GM23248 (cell line): ENCODE measurements around the gene MT1F. TPM values are rescaled to one million over a fixed set of nuclear protein-coding genes. Genes with fewer than 3 reads are reported as not detected.

ENCODE experiments used
- DNase-seq: peaks from one replicate; pipeline ENCODE4 v3.0.0-alpha.2; 2015
- H2AFZ ChIP-seq: fragments of 200-600 bp; sonication (generic); 2 replicates; pipeline ENCODE4 v1.6.1; 2016; ENCODE audit warnings: antibody characterized with exemption
- H3F3A ChIP-seq: fragments of 200-600 bp; sonication (generic); 2 replicates; pipeline ENCODE4 v1.6.1; 2016; ENCODE audit warnings: mild to moderate bottlenecking, antibody characterized with exemption, mixed run types; ENCODE audit not compliant: insufficient read depth
- H3K27ac ChIP-seq: fragments of 200-600 bp; sonication (generic); 2 replicates; pipeline ENCODE4 v1.5.1; 2016; ENCODE audit warnings: mild to moderate bottlenecking
- H3K27me3 ChIP-seq: fragments of 200-600 bp; sonication (generic); replicated peaks from 2 replicates; pipeline ENCODE4 v1.6.1; 2016; ENCODE audit warnings: mild to moderate bottlenecking; ENCODE audit not compliant: insufficient read depth
- H3K36me3 ChIP-seq: fragments of 200-600 bp; sonication (generic); 2 replicates; pipeline ENCODE4 v1.6.1; 2016; ENCODE audit warnings: low read depth, mild to moderate bottlenecking
- H3K4me1 ChIP-seq: fragments of 200-600 bp; sonication (generic); 2 replicates; pipeline ENCODE4 v1.6.1; 2016; ENCODE audit warnings: mild to moderate bottlenecking; ENCODE audit not compliant: insufficient read depth
- H3K4me2 ChIP-seq: fragments of 200-600 bp; sonication (generic); one replicate; pipeline ENCODE4 v1.6.1; 2016; ENCODE audit warnings: mild to moderate bottlenecking; ENCODE audit not compliant: unreplicated experiment
- H3K4me3 ChIP-seq: fragments of 200-600 bp; sonication (generic); 2 replicates; pipeline ENCODE4 v1.5.1; 2016; ENCODE audit warnings: mild to moderate bottlenecking
- H3K79me2 ChIP-seq: fragments of 200-600 bp; sonication (generic); 2 replicates; pipeline ENCODE4 v1.6.1; 2016; ENCODE audit warnings: mild to moderate bottlenecking; ENCODE audit not compliant: insufficient read depth
- H3K9ac ChIP-seq: fragments of 200-600 bp; sonication (generic); 2 replicates; pipeline ENCODE4 v1.6.1; 2016; ENCODE audit warnings: mild to moderate bottlenecking
- H3K9me2 ChIP-seq: fragments of 200-600 bp; sonication (generic); 2 replicates; pipeline ENCODE4 v1.6.1; 2016; ENCODE audit warnings: mixed run types, mild to moderate bottlenecking, moderate library complexity; ENCODE audit not compliant: insufficient read depth
- H3K9me3 ChIP-seq: fragments of 200-600 bp; sonication (generic); one replicate; pipeline ENCODE4 v1.6.1; 2017; ENCODE audit warnings: low read depth
- H4K20me1 ChIP-seq: fragments of 200-600 bp; sonication (generic); 2 replicates; pipeline ENCODE4 v1.6.0; 2016; ENCODE audit not compliant: insufficient read depth
- EZH2 ChIP-seq: fragments of 200-600 bp; sonication (generic); IDR thresholded peaks from 2 replicates; pipeline ENCODE4 v1.6.1; 2018; ENCODE audit warnings: antibody characterized with exemption, mild to moderate bottlenecking; ENCODE audit not compliant: insufficient read depth, poor library complexity, severe bottlenecking
- EZH2phosphoT487 ChIP-seq: fragments of 200-600 bp; sonication (generic); IDR thresholded peaks from 2 replicates; pipeline ENCODE4 v1.6.1; 2018; ENCODE audit warnings: antibody characterized with exemption, moderate library complexity, mild to moderate bottlenecking, low read depth; ENCODE audit not compliant: insufficient read depth
- WGBS, 2 experiments: methylation state at CpG; one replicate each; pipeline ENCODE4 v1.1.6; 2015 to 2017; ENCODE audit warnings: low lambda C conversion rate in 2 of 2, low coverage in 1 of 2; ENCODE audit errors: missing lambda C conversion rate in 2 of 2; 5-methylcytosine and 5-hydroxymethylcytosine counted together
- in situ Hi-C: fragments of 300-500 bp; cut with MboI; formaldehyde crosslinking; loops from 2 replicates; pipeline ENCODE4 v1.15.0; 2020
- polyA plus RNA-seq: library from polyadenylated mRNA; unstranded; fragments of >200 nt; fragmentation: Nextera tagmentation; extraction: Ambion mirVana; gene quantifications from 2 replicates; pipeline ENCODE4 v1.2.1, GENCODE V29; 2016
- total RNA-seq: library from RNA; depleted of rRNA; stranded (reverse); fragments of >200 nt; shearing (Covaris generic); gene quantifications from 2 replicates; pipeline ENCODE4 v1.2.3, GENCODE V29; 2014; rRNA removed

The MT1F gene
- total and polyA plus RNA-seq, 2 experiments from 2014 or later, result 1.1 to 4.5 TPM

DNA sequence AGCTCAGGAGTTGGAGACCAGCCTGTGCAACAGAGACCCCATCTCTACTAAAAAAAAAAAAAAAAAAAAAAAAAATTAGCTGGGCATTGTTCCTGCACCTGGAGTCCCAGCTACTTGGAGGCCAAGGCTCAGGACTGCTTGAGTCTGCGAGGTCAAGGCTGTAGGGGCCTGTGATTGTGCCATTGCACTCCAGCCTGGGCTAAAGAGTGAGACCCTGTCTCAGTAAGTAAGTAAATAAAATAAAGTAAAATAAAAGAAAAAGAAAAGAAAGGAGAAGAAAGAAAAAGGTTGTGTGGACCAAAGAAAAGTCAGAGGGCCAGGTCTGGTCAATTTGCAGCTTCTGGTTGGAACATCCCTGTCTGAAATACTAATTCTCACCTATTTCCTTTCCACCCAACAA lies 42.9 kb downstream of the MT1F start:
- Histone ChIP-seq H3F3A (no peaks in the 10 kb centered on the region), H3K4me1 (no peaks in the 10 kb centered on the region), H3K27ac (no peak overlapping the region), H3K9me2 (no peaks in the 10 kb centered on the region), H2AFZ (no peak overlapping the region), H3K9ac (no peak overlapping the region), H3K4me3 (no peak overlapping the region), H3K79me2 (no peaks in the 10 kb centered on the region), H3K27me3 (no peaks in the 10 kb centered on the region), H3K9me3 (no peaks in the 10 kb centered on the region), H4K20me1 (no peaks in the 10 kb centered on the region), H3K36me3 (no peaks in the 10 kb centered on the region), H3K4me2 (no peak overlapping the region)
- no peak for DNase-seq
- WGBS, 2 experiments, result 97 to 100% methylated on average over 1 of the region's 1 CpG
- TF ChIP-seq EZH2 (no peak), EZH2phosphoT487 (no peak)
- in situ Hi-C loops, result no loop called here

DNA sequence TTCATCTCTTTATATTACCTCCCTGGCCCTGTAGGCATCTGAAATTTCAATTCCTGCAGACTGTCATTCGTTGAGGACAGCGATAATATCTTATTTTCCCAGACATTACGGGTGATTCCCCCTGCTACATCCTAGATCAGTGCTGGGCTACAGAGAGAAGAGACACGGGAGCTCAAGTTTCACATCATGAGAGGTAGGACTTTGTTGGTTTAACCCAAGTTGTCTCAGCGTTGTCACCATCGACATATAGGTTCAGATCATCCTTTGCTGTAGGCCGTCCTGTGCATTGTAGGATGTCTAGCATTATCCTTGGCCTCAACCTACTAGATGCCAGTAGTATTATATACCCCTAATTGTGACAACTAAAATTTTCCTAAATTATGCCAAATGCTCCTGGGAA lies 43.8 kb downstream of the MT1F start:
- no peak for DNase-seq
- Histone ChIP-seq H3K36me3 (no peaks in the 10 kb centered on the region), H2AFZ (peak overlapping the region; percentile 43), H3K4me3 (no peak overlapping the region), H3K9me2 (no peaks in the 10 kb centered on the region), H3K27ac (no peak overlapping the region), H3K4me1 (no peaks in the 10 kb centered on the region), H3F3A (no peaks in the 10 kb centered on the region), H4K20me1 (no peaks in the 10 kb centered on the region), H3K79me2 (no peaks in the 10 kb centered on the region), H3K9me3 (no peaks in the 10 kb centered on the region), H3K4me2 (no peak overlapping the region), H3K27me3 (no peaks in the 10 kb centered on the region), H3K9ac (0 out of 2 replicates have a peak overlapping the region, but pooled peaks have one; percentile 7)
- WGBS, 2 experiments, result 89 to 91% methylated on average over 7 of the region's 7 CpGs
- in situ Hi-C loops, result no loop called here
- TF ChIP-seq EZH2 (no peak), EZH2phosphoT487 (no peak)

DNA sequence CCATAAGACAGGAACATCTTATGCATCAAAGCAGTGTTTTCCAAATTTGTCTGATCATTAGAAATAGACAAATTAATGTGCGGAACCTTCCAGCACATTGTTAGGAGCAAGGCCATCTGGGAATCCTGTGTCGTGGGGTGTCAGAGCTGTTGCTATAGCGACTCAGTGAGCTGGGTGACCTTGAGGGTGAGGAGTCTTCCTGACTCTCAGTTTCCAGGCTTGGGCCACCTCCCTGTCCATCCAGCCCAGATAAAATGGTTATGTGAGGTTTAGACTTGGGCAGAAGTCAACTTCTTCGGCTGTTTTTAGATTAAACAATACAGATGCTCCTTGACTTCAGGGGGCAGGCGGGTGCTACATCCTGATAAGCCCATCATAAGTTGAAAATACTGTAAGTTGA lies 45.1 kb downstream of the MT1F start:
- 83 to 84% methylated on average over 5 of the region's 5 CpGs for WGBS, 2 experiments
- H3K27ac ChIP-seq, result no peak overlapping the region

More for the DNA sequence above, 45.1 kb downstream of the MT1F start:
- H3K36me3 ChIP-seq, result no peaks in the 10 kb centered on the region
- peak overlapping the region; percentile 70 for H2AFZ ChIP-seq
- DNase-seq, result no peak
- H3K9me2 ChIP-seq, result no peaks in the 10 kb centered on the region
- no peaks in the 10 kb centered on the region for H3K4me1 ChIP-seq
- H3K4me2 ChIP-seq, result no peak overlapping the region
- TF ChIP-seq EZH2phosphoT487 (no peak), EZH2 (no peak)
- no peaks in the 10 kb centered on the region for H3F3A ChIP-seq
- no peaks in the 10 kb centered on the region for H3K27me3 ChIP-seq
- H3K4me3 ChIP-seq, result no peak overlapping the region
- no peaks in the 10 kb centered on the region for H3K9me3 ChIP-seq
- in situ Hi-C loops, result no loop called here
- H4K20me1 ChIP-seq, result no peaks in the 10 kb centered on the region
- H3K79me2 ChIP-seq, result no peaks in the 10 kb centered on the region
- peak overlapping the region; percentile 47; the same call in 1 of the 2 replicates for H3K9ac ChIP-seq

Other genes starting within 250 kb of the MT1F start
- 205 and 212 TPM in 2 replicates for gene AMFR, start 232.4 kb upstream of the MT1F start, total RNA-seq
- 26.6 and 27.3 TPM in 2 replicates for gene AMFR, start 232.4 kb upstream of the MT1F start, polyA plus RNA-seq
- 57.0 and 76.8 TPM in 2 replicates for gene NUDT21, start 206.6 kb upstream of the MT1F start, total RNA-seq
- 47.8 and 49.6 TPM in 2 replicates for gene NUDT21, start 206.6 kb upstream of the MT1F start, polyA plus RNA-seq
- 59.1 and 70.8 TPM in 2 replicates for gene OGFOD1, start 206.4 kb upstream of the MT1F start, total RNA-seq
- 97.6 and 101 TPM in 2 replicates for gene OGFOD1, start 206.4 kb upstream of the MT1F start, polyA plus RNA-seq
- gene BBS2, start 137.9 kb upstream of the MT1F start, total RNA-seq, result 45.4 and 72.3 TPM in 2 replicates
- 66.2 and 73.1 TPM in 2 replicates for gene BBS2, start 137.9 kb upstream of the MT1F start, polyA plus RNA-seq
- not detected in 2 replicates for gene MT4, start 92.9 kb upstream of the MT1F start, total RNA-seq
- not detected in 2 replicates for gene MT4, start 92.9 kb upstream of the MT1F start, polyA plus RNA-seq
- gene MT3, start 68.4 kb upstream of the MT1F start, total RNA-seq, result not detected in 2 replicates
- gene MT3, start 68.4 kb upstream of the MT1F start, polyA plus RNA-seq, result not detected in 2 replicates
- gene MT2A, start 49.4 kb upstream of the MT1F start, total RNA-seq, result 109 and 211 TPM in 2 replicates
- 3,414 and 3,441 TPM in 2 replicates for gene MT2A, start 49.4 kb upstream of the MT1F start, polyA plus RNA-seq
- gene MT1E, start 32.2 kb upstream of the MT1F start, total RNA-seq, result 178 TPM in 2 replicates
- gene MT1E, start 32.2 kb upstream of the MT1F start, polyA plus RNA-seq, result 329 and 352 TPM in 2 replicates
- 3.8 and 8.2 TPM in 2 replicates for gene MT1M, start 25.3 kb upstream of the MT1F start, total RNA-seq
- gene MT1M, start 25.3 kb upstream of the MT1F start, polyA plus RNA-seq, result 15.2 and 20.1 TPM in 2 replicates
- gene MT1A, start 19.3 kb upstream of the MT1F start, total RNA-seq, result not detected in 2 replicates
- 2.3 and 3.3 TPM in 2 replicates for gene MT1A, start 19.3 kb upstream of the MT1F start, polyA plus RNA-seq
- not detected in 2 replicates for gene MT1B, start 6.1 kb upstream of the MT1F start, total RNA-seq
- not detected in 2 replicates for gene MT1B, start 6.1 kb upstream of the MT1F start, polyA plus RNA-seq
- gene MT1G, start 10.1 kb downstream of the MT1F start, total RNA-seq, result not detected in 2 replicates
- gene MT1G, start 10.1 kb downstream of the MT1F start, polyA plus RNA-seq, result 3.3 and 4.4 TPM in 2 replicates
- gene MT1H, start 11.9 kb downstream of the MT1F start, total RNA-seq, result not detected in 2 replicates
- not detected in 2 replicates for gene MT1H, start 11.9 kb downstream of the MT1F start, polyA plus RNA-seq
- 26.2 and 113 TPM in 2 replicates for gene MT1X, start 24.5 kb downstream of the MT1F start, total RNA-seq
- gene MT1X, start 24.5 kb downstream of the MT1F start, polyA plus RNA-seq, result 126 and 146 TPM in 2 replicates
- 40.3 and 47.1 TPM in 2 replicates for gene NUP93, start 72.2 kb downstream of the MT1F start, total RNA-seq
- gene NUP93, start 72.2 kb downstream of the MT1F start, polyA plus RNA-seq, result 49.6 and 51.2 TPM in 2 replicates
- not detected in 2 replicates for gene SLC12A3, start 207.2 kb downstream of the MT1F start, total RNA-seq
- not detected in 2 replicates for gene SLC12A3, start 207.2 kb downstream of the MT1F start, polyA plus RNA-seq